Neural progenitor cell (in vitro differentiated cells): Measurements from ENCODE around the gene EDAR. TPM values are rescaled to one million over a fixed set of nuclear protein-coding genes. Genes with fewer than 3 reads are reported as not detected.

Experiments
- DNase-seq: peaks from one replicate; pipeline ENCODE4 v3.0.0-alpha.2; 2016; ENCODE audit warnings: low spot score
- H2AFZ ChIP-seq: fragments of 200-600 bp; sonication (generic); replicated peaks from 2 replicates; pipeline ENCODE4 v1.6.1; 2016; ENCODE audit warnings: antibody characterized with exemption
- H3F3A ChIP-seq: fragments of 200-600 bp; sonication (generic); 2 replicates; pipeline ENCODE4 v1.6.1; 2016; ENCODE audit warnings: antibody characterized with exemption, low read depth
- H3K27ac ChIP-seq: fragments of 200-600 bp; sonication (generic); 2 replicates; pipeline ENCODE4 v1.5.1; 2016; ENCODE audit warnings: mild to moderate bottlenecking
- H3K27me3 ChIP-seq: fragments of 200-600 bp; sonication (generic); 2 replicates; pipeline ENCODE4 v1.6.1; 2016; ENCODE audit warnings: mild to moderate bottlenecking, moderate library complexity
- H3K36me3 ChIP-seq: fragments of 200-600 bp; sonication (generic); 2 replicates; pipeline ENCODE4 v1.5.1; 2016
- H3K4me1 ChIP-seq: fragments of 200-600 bp; sonication (generic); 2 replicates; pipeline ENCODE4 v1.6.1; 2016; ENCODE audit warnings: mixed run types
- H3K4me2 ChIP-seq: fragments of 200-600 bp; sonication (generic); 2 replicates; pipeline ENCODE4 v1.6.1; 2016
- H3K4me3 ChIP-seq: fragments of 200-600 bp; sonication (generic); 2 replicates; pipeline ENCODE4 v1.5.1; 2016
- H3K79me2 ChIP-seq: fragments of 200-600 bp; sonication (generic); 2 replicates; pipeline ENCODE4 v1.6.1; 2016; ENCODE audit warnings: low read depth
- H3K9ac ChIP-seq: fragments of 200-600 bp; sonication (generic); 2 replicates; pipeline ENCODE4 v1.6.1; 2016
- H3K9me3 ChIP-seq: fragments of 200-600 bp; sonication (generic); 2 replicates; pipeline ENCODE4 v1.5.1; 2016; ENCODE audit warnings: low read depth
- H4K20me1 ChIP-seq: fragments of 200-600 bp; sonication (generic); 2 replicates; pipeline ENCODE4 v1.6.1; 2016; ENCODE audit warnings: low read depth
- H3K27ac Mint-ChIP-seq: 3 replicates; pipeline ENCODE4 v1.8.0; 2021; ENCODE audit warnings: mixed read lengths
- H3K27me3 Mint-ChIP-seq: 2 replicates; pipeline ENCODE4 v1.8.0; 2022; ENCODE audit warnings: low read depth, mild to moderate bottlenecking, inconsistent platforms, moderate library complexity, mixed read lengths; ENCODE audit not compliant: insufficient read depth
- H3K36me3 Mint-ChIP-seq: 3 replicates; pipeline ENCODE4 v1.8.0; 2021; ENCODE audit warnings: mixed read lengths
- H3K4me1 Mint-ChIP-seq: 3 replicates; pipeline ENCODE4 v1.8.0; 2021; ENCODE audit warnings: mixed read lengths
- H3K4me3 Mint-ChIP-seq: 3 replicates; pipeline ENCODE4 v1.8.0; 2021; ENCODE audit warnings: mild to moderate bottlenecking, moderate library complexity, mixed read lengths
- H3K9me3 Mint-ChIP-seq: 3 replicates; pipeline ENCODE4 v1.8.0; 2020; ENCODE audit warnings: mixed read lengths
- CTCF ChIP-seq: fragments of 200-600 bp; sonication (generic); IDR thresholded peaks from 2 replicates; pipeline ENCODE4 v1.5.1; 2017; ENCODE audit warnings: antibody characterized with exemption, mild to moderate bottlenecking
- EZH2 ChIP-seq: fragments of 200-600 bp; sonication (generic); IDR thresholded peaks from 2 replicates; pipeline ENCODE4 v1.6.1; 2017; ENCODE audit warnings: antibody characterized with exemption, mild to moderate bottlenecking, moderate library complexity
- EZH2phosphoT487 ChIP-seq: fragments of 200-600 bp; sonication (generic); IDR thresholded peaks from 2 replicates; pipeline ENCODE4 v1.6.1; 2017; ENCODE audit warnings: antibody characterized with exemption
- total RNA-seq: library from RNA; depleted of rRNA; stranded (reverse); fragments of >200 nt; gene quantifications from 2 replicates; pipeline ENCODE4 v1.2.3, GENCODE V29; 2015; ENCODE audit warnings: low replicate concordance

Gene EDAR
- total RNA-seq, 1 donor from 2014 or later = not detected

DNA sequence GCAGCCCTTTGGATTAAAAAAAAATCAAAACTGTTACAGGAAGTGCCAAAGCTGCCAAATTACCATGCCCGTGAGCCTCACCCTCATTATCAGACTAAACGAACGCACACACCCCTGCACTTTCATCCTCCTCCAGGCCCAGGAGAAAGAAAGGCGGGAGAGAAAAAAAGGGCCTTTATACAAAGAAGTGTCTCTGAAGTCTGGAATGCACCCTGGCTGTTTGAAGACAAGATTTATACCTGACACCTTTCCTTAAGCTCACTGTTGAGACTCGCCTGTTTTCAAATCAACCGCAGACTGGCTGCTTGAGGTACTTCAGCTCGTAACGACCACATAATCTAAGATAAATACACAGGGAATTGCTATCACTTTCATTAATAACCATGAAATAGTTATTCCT lies 31.0 kb downstream of the EDAR start:
- H3K4me2 ChIP-seq = no peak overlapping the region
- H4K20me1 ChIP-seq = no peaks in the 10 kb centered on the region
- no peaks in the 10 kb centered on the region for H3K9me3 ChIP-seq
- Mint-ChIP-seq H3K27ac (no peak overlapping the region), H3K36me3 (peaks cover 2% of the 10 kb centered on the region), H3K27me3 (peaks cover 8% of the 10 kb centered on the region), H3K4me3 (no peak overlapping the region), H3K4me1 (peaks cover 22% of the 10 kb centered on the region), H3K9me3 (peaks cover 6% of the 10 kb centered on the region)
- H3K9ac ChIP-seq = no peak overlapping the region
- H3K4me1 ChIP-seq = no peaks in the 10 kb centered on the region
- H2AFZ ChIP-seq = no peak overlapping the region
- no peaks in the 10 kb centered on the region for H3F3A ChIP-seq
- H3K79me2 ChIP-seq = no peaks in the 10 kb centered on the region
- DNase-seq = no peak
- TF ChIP-seq EZH2phosphoT487 = no peak
- no peak for TF ChIP-seq CTCF
- TF ChIP-seq EZH2 = no peak
- no peaks in the 10 kb centered on the region for H3K36me3 ChIP-seq
- H3K27ac ChIP-seq = no peak overlapping the region
- no peak overlapping the region for H3K4me3 ChIP-seq
- H3K27me3 ChIP-seq = no peaks in the 10 kb centered on the region

DNA sequence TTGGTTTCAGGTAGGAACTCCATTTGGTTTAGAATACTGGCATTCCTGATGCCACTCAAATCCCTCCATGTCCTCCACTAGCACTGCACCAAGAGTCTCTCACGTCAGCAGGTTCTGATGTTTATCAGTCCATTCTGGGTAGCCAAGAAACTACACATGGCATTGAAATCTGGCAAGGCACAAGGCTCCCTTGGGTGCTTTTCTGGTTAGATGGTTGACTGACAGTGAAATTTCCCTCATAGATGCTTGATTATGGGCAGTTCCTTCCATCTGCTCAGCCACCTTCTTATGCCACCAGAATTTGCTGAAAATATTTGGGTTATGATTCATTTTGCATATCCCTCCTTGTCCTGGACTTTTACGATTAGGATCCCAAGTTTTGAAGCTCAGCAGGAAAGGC lies 32.6 kb downstream of the EDAR start:
- Histone ChIP-seq H3F3A (no peaks in the 10 kb centered on the region), H2AFZ (no peak overlapping the region), H3K9me3 (no peaks in the 10 kb centered on the region), H3K27me3 (no peaks in the 10 kb centered on the region), H3K27ac (no peak overlapping the region), H3K9ac (no peak overlapping the region), H3K4me1 (no peaks in the 10 kb centered on the region), H3K36me3 (no peaks in the 10 kb centered on the region), H3K79me2 (no peaks in the 10 kb centered on the region), H3K4me3 (no peak overlapping the region), H3K4me2 (no peak overlapping the region), H4K20me1 (no peaks in the 10 kb centered on the region)
- Mint-ChIP-seq H3K36me3 (peaks cover 2% of the 10 kb centered on the region), H3K27me3 (peaks cover 6% of the 10 kb centered on the region), H3K27ac (no peak overlapping the region), H3K4me3 (no peak overlapping the region), H3K9me3 (peaks cover 20% of the 10 kb centered on the region), H3K4me1 (peaks cover 20% of the 10 kb centered on the region)
- DNase-seq = no peak
- no peak for TF ChIP-seq EZH2phosphoT487
- no peak for TF ChIP-seq EZH2
- no peak for TF ChIP-seq CTCF

- TF ChIP-seq CTCF (no peak), EZH2phosphoT487 (no peak), EZH2 (no peak)
- Mint-ChIP-seq H3K27me3 (peaks cover 9% of the 10 kb centered on the region), H3K9me3 (peaks cover 56% of the 10 kb centered on the region), H3K4me1 (no peaks in the 10 kb centered on the region), H3K4me3 (no peak overlapping the region), H3K36me3 (peaks cover 10% of the 10 kb centered on the region), H3K27ac (no peak overlapping the region)
- Histone ChIP-seq H4K20me1 (no peaks in the 10 kb centered on the region), H3K9me3 (peaks cover 2% of the 10 kb centered on the region), H2AFZ (no peak overlapping the region), H3K27me3 (no peaks in the 10 kb centered on the region), H3K4me1 (no peaks in the 10 kb centered on the region), H3K9ac (no peak overlapping the region), H3K4me2 (no peak overlapping the region), H3K79me2 (no peaks in the 10 kb centered on the region), H3F3A (no peaks in the 10 kb centered on the region), H3K27ac (no peak overlapping the region), H3K36me3 (no peaks in the 10 kb centered on the region), H3K4me3 (no peak overlapping the region)
- DNase-seq = no peak
These were observed 38.5 kb downstream of the EDAR start for GRCh38 chr2:108950369-108951135.
